ENCODE data around the gene CLCN3. TPM values are rescaled to one million over a fixed set of nuclear protein-coding genes. Genes with fewer than 3 reads are reported as not detected.

CLCN3 gene
- total RNA-seq, 1 donor from 2014 or later: 58.1 TPM

GRCh38 chr4:169627307-169627706 lies 6.9 kb downstream of the CLCN3 start:
- Mint-ChIP-seq H3K9me3 (ENCODE audit: unreplicated experiment) (no peaks in the 10 kb centered on the region), H3K27me3 (ENCODE audit: unreplicated experiment) (peaks cover 2% of the 10 kb centered on the region), H3K4me1 (ENCODE audit: low read depth, unreplicated experiment) (peaks cover 4% of the 10 kb centered on the region), H3K36me3 (ENCODE audit: unreplicated experiment) (no peaks in the 10 kb centered on the region), H3K27ac (ENCODE audit: unreplicated experiment) (no peak overlapping the region), H3K4me3 (ENCODE audit: unreplicated experiment) (no peak overlapping the region)
- TF ChIP-seq CTCF (IDR thresholded peaks at IDR 0.05; ENCODE audit: partially characterized antibody, unreplicated experiment): no peak
- no peak for DNase-seq

GRCh38 chr4:169628579-169628978 lies 8.2 kb downstream of the CLCN3 start:
- Mint-ChIP-seq H3K27me3 (ENCODE audit: unreplicated experiment) (peaks cover under 1% of the 10 kb centered on the region), H3K4me3 (ENCODE audit: unreplicated experiment) (no peak overlapping the region), H3K36me3 (ENCODE audit: unreplicated experiment) (no peaks in the 10 kb centered on the region), H3K27ac (ENCODE audit: unreplicated experiment) (no peak overlapping the region), H3K9me3 (ENCODE audit: unreplicated experiment) (no peaks in the 10 kb centered on the region), H3K4me1 (ENCODE audit: low read depth, unreplicated experiment) (no peaks in the 10 kb centered on the region)
- no peak for TF ChIP-seq CTCF (IDR thresholded peaks at IDR 0.05; ENCODE audit: partially characterized antibody, unreplicated experiment)
- no peak for DNase-seq

- Mint-ChIP-seq H3K9me3 (ENCODE audit: unreplicated experiment) (no peaks in the 10 kb centered on the region), H3K27me3 (ENCODE audit: unreplicated experiment) (no peaks in the 10 kb centered on the region), H3K36me3 (ENCODE audit: unreplicated experiment) (no peaks in the 10 kb centered on the region), H3K27ac (ENCODE audit: unreplicated experiment) (no peak overlapping the region), H3K4me1 (ENCODE audit: low read depth, unreplicated experiment) (peaks cover 1% of the 10 kb centered on the region), H3K4me3 (ENCODE audit: unreplicated experiment) (no peak overlapping the region)
- no peak for TF ChIP-seq CTCF (IDR thresholded peaks at IDR 0.05; ENCODE audit: partially characterized antibody, unreplicated experiment)
- no peak for DNase-seq
Observed at GRCh38 chr4:169630069-169630468, 9.7 kb downstream of the CLCN3 start.

GRCh38 chr4:169632896-169633295 lies 12.5 kb downstream of the CLCN3 start:
- TF ChIP-seq CTCF (IDR thresholded peaks at IDR 0.05; ENCODE audit: partially characterized antibody, unreplicated experiment): no peak
- H3K4me1 Mint-ChIP-seq (ENCODE audit: low read depth, unreplicated experiment): peaks cover 1% of the 10 kb centered on the region
- no peak overlapping the region for H3K27ac Mint-ChIP-seq (ENCODE audit: unreplicated experiment)
- no peaks in the 10 kb centered on the region for H3K36me3 Mint-ChIP-seq (ENCODE audit: unreplicated experiment)
- H3K9me3 Mint-ChIP-seq (ENCODE audit: unreplicated experiment): no peaks in the 10 kb centered on the region
- no peaks in the 10 kb centered on the region for H3K27me3 Mint-ChIP-seq (ENCODE audit: unreplicated experiment)
- no peak for DNase-seq
- H3K4me3 Mint-ChIP-seq (ENCODE audit: unreplicated experiment): no peak overlapping the region

- Mint-ChIP-seq H3K36me3 (ENCODE audit: unreplicated experiment) (no peaks in the 10 kb centered on the region), H3K27ac (ENCODE audit: unreplicated experiment) (no peak overlapping the region)
Observed at GRCh38 chr4:169634975-169635374, 14.6 kb downstream of the CLCN3 start.

More at GRCh38 chr4:169634975-169635374, 14.6 kb downstream of the CLCN3 start:
- TF ChIP-seq CTCF (IDR thresholded peaks at IDR 0.05; ENCODE audit: partially characterized antibody, unreplicated experiment): no peak
- Mint-ChIP-seq H3K9me3 (ENCODE audit: unreplicated experiment) (no peaks in the 10 kb centered on the region), H3K4me1 (ENCODE audit: low read depth, unreplicated experiment) (peaks cover 1% of the 10 kb centered on the region), H3K4me3 (ENCODE audit: unreplicated experiment) (no peak overlapping the region), H3K27me3 (ENCODE audit: unreplicated experiment) (no peaks in the 10 kb centered on the region)
- no peak for DNase-seq

Data from glutamatergic neuron (in vitro differentiated cells).